NCI-H748 (cell line): ENCODE measurements around the gene GDF2.

Experiments used
- DNase-seq: peaks from one replicate; lab custom pipeline; 2025; ENCODE audit not compliant: unreplicated experiment; lab: John Stamatoyannopoulos, UW

Gene GDF2

DNA sequence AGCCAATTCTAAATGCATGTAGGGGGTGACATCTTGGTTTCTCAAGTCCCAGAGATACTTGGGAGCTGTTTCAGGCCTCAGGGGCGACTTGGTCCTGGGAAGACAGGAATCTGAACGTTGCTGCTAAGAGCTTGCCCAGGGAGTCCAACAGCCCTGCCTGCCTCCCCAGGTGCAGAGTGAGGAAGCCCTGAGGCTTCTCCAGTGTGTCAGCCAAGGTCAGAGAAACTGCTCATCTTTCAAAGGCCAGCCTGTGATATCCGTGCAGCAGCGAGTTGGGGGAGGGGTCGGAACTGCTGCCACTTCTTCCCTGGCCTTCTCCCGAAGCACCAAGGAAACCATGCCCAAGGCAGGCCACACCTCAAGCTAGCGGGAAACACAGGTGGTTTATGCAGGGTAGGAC is 9.7 kb downstream of the GDF2 start:
- no peak for DNase-seq

DNA sequence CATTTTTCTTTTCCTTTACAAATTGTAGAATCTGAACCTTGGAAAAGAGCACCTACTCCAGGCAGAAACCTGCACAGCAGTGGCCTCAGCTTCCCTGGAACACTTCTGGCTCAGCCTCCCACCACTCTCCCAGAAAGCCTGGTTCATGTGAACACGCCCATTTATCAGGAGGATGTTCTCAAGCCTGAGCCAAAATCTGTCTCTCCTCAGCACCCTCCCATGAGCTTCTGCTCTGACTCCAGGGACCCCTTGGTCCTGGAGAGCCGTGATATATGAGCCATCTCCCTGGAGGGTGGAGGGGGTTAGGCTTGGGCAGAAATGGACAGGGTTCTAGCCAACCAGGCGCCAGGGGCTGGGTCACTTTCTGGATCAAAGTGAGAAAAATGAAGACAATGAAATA is 10.1 kb downstream of the GDF2 start:
- no peak for DNase-seq

DNA sequence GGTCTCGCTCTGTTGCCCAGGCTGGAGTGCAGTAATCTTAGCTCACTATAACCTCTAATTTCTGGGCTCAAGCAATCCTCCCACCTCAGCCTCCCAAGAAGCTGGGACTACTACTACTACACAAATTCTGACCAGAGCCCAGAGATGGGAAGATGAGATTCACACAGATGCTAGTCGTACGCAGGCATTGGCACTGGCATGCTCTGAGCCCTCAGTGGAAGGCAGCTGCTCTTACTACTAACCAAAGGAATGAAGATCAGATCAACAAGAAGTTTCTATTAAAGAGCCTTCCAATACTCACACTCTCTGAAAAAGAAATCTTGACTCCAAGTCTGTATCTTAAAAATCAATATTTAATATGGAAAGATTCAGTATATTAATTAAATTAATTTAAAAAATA is 10.7 kb downstream of the GDF2 start:
- no peak for DNase-seq

DNA sequence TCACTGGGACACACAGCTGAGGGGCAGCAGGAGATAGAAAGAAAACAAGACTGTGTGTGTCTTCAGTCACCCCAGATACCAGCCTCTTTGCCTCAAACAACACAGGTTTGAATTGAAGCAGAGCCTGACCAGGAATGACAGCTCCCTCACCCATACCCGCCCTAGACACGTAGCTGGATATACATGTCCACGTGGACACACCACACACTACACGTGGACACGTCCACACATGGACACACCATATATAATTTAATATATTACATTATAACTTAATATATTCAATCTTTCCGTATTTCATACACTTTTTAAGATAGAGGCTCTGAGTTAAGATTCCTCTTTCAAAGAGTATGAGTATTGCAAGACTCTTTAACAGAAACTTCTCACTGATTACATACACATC is 11.3 kb downstream of the GDF2 start:
- DNase-seq, result no peak

DNA sequence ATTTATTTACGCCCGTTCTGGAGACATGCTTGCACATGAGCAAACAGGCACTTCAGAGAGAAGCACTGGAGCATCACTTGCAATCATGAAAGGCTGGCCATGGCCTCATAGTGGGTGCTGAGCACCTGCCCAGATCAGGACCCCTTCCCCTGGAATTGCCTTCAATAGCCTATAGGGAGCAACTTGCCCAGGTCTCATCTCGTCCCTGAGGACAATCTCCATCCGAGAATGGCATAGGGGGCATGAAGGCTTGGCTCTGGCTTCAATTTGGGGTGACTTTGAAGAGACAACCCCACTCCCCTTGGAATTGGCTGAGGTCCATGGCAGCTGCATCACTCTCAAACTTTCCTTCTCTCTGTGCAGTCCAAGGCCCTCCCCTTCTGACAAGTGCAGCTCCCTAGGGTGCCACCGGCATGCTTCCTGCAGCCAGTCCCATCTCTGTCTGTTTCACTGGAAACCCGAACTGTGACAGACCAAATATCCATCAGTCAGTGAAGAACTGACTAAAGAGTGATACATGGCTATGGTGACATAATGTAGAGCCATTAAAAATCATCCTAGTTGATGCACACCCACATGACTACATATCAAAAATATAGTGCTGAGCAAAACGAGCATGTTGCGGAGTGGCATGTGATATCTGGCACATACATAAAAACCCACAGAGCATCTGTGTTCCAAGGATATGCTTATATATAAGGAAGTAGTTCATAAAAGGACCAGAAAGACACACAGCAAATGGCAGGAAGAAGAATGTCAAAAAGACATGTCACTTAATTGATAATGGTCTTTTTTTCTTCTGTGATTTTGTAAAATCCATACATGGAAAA is 12.4 kb downstream of the GDF2 start:
- no peak for DNase-seq

DNA sequence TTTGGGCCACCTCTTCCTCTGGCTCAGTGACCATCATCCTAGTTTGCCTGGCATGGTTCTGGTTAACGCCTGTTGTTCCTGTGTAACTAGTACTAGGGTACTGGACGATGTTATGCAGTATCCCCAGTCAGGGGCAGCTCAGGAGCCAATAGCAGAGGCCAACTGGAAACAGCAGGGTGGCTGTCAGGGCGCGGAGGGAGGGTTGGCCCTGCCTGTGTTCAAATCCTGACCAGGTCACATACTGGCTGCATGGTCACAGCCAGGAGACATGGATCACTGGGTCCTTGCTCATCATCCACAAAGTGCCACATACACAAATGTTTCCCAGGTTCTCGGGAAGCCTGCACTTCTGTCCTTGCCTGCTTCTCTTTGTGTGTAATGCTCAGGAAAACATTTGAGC is 13.7 kb downstream of the GDF2 start:
- no peak for DNase-seq

DNA sequence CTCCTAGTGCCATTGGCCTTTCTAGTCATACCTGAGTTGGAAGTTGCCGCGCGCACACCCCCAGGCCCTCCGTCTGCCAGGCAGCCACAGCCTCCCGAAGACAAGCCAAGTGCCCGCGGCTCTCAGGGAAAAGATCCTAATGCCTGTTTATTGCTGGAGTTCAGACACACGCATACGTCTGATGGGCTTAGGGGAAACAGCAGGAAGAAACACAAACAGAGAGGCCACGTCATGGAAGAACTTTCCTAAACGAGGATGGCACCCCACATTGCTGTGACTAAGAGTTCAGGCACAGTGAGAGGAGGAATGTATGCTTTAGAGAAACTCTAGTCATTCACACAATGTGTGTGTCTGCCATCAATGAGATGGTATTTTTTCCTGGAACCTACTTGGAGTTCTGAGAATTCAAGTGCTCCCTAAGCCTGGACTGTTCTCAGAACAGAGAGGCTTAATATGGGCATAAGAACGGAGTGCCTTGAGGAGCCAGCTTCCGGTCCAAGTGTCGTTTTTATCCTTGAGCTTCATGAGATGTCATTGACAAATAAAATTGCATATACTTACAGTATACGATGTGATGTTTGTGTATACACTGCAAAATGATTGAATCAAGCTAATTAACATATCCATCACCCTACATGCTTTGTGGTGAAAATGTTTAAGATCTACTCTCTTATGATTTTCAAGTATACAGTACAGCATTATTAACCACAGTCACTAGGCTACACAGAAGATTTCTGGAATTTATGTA is 14.3 kb downstream of the GDF2 start:
- no peak for DNase-seq

DNA sequence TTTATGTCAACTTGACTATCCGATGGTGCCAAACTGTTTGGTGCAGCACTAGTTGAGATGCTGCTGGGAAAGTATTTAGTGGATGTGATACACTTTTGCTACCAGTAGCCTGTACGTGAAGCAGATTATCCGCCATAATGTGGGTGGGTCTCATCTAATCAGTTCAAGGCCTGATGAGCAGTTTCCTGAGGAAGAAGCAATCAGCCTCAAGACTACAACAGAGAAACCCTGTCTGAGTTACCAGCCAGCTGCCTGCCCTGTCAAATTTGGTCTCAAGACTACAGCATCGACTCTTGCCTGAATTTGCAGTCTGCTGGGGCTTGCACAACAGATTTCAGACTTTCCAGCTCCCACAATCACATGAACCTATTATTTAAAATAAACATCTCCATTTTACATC is 15.1 kb downstream of the GDF2 start:
- no peak for DNase-seq

DNA sequence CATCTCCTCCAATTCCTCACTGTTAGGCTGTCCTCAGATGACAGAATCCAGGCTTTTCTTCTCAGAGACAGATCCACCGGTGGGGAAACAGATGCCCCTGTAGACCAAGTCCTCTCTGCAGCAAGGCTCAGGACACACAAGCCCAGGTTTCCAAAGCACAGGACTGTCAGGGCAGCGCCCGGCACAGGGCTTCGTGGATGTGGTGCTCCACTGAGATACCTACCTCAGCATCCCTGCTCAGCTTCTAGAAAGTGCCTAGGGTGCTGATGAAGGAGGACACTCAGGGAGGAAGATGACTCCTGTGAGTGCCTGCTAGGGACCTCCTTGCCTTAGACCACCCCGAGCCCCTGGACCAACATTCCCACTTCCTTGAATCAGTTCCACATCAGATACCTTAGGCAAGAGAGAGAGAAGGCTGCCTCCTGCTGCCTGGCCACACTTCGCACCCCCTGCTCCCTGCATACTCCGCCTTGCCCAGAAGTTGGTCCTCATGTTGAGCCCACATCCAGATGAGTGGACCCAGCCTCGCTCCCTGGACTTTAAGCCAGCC is 17.0 kb downstream of the GDF2 start:
- no peak for DNase-seq

DNA sequence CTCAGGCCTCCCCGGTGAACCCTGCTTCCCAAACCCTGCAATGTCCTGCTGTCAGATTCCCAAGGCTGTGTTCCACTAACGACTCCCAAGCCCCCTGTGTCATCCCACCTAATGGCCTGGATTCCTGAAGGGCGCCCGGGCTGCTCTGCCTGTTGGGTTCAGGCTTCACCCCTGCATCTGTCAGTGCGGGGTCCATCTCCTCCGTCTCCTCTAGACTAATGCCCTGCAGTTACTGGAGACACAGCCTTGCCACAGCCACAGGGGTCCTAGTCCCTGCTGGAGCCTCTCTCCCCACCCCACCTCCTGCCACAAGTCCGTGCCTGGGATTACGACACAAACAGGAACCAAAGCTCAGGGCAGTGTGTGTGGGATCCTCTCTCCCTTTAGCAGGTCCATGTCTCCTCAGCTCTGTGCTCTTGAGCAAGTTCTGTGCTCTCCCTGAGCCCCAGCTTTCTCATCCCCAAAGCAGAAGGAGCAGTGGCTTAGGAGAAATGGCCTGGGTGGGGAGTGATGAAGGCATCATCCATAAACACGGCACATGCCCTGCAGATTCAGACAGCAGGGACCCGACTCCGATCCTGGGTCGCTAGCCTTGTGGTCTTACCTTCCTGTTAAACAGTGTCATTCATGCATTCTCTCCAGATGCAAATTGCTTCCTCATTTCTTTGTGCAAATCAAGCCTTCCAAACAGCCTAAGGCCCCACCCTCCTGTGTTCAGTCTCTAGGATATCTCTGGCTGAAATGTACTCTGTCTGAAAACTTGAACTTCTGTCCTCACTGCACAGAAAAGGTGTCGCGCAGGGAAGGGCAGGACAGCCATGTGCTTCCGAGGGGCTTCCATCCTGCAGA is 17.7 kb downstream of the GDF2 start:
- DNase-seq, result no peak

DNA sequence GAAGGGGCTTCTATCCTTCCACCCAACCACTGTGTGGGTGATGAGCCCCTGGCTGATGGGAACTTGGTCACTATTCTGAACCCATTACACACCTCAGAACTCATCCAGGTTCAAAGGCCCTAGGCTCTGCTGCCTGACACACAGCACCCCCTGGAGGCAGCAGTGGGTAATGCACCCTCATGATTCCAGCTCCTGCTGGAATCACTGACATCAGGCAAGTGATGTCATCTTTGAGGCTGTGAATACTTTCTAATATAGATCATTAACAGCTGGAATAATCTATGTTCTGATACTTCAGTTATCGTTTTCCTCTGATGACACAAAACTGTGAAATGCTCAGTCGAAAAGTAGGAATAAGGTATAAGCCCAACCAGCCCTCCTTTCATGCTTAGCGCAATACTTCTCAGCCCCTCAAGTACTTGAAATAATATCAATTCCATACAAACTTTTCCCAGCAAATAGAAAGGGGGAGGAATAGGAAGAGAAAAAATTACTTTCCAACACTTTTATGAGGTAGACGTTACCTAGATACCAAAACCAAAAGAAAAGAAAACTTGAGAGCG is 18.4 kb downstream of the GDF2 start:
- peak; percentile 39 for DNase-seq

DNA sequence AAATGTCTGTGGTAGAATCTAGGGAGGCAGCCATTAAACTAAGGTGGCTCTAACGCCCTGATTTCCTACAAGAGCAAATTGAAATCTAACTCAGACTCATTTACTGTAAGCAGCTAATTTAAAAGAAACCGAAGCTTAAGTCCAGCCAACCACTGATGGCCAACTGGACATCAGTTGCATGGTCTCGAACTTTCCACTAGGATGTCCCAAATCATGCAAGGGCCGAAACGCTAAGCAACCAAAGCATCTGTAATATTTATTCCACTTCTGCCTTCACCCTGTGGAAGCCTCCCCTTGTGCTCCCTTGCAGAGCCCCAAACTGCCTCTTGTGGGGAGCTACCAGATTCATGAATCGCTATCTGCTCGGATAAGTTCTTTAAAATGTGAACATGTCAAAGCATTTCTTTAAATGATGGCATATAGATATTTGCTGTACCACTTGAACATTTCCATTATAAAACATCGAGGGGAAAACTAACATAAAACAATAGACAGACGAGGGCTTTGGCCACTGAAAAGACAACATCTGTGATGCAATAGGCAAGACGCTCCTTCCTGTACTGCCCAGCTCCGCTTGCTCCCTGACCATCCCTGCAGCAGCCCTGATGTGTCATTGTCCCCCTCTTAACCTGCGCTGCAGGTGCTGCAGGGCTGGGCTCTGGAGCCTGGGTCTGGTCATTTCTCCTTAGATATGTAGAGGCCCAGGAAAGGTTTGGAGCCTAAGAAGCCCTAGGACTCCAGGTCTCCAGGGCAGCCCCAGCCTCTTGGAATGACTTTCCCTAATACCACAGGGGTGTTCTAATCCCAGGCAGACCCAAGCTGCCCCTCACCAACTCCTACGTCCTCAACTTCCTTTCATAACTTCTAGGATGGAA is 23.0 kb downstream of the GDF2 start:
- DNase-seq, result no peak

DNA sequence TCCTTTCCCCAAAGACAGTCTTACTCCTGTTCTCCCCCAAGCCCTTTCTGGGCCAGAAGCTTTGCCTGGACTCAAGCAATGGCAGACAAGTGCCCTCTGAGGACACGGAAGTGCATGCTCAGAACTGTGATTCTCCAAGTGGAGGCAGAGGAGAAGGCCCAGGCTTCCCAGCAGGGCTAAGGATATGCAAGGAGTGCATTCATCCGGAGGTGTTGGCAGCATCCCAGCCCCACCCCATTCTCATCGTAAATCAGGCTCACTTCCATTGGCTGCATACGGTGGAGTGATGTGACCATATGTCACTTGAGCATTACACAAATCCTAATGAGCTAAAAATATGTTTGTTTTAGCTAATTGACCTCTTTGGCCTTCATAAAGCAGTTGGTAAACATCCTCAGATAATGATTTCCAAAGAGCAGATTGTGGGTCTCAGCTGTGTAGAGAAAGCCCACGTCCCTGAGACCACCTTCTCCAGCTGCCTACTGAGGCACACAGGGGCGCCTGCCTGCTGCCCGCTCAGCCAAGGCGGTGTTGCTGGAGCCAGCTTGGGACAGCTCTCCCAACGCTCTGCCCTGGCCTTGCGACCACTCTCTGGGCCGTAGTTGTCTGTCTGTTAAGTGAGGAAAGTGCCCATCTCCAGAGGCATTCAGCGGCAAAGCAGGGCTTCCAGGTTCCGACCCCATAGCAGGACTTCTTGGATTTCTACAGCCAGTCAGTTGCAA is 24.5 kb downstream of the GDF2 start:
- DNase-seq, result peak; percentile 84

DNA sequence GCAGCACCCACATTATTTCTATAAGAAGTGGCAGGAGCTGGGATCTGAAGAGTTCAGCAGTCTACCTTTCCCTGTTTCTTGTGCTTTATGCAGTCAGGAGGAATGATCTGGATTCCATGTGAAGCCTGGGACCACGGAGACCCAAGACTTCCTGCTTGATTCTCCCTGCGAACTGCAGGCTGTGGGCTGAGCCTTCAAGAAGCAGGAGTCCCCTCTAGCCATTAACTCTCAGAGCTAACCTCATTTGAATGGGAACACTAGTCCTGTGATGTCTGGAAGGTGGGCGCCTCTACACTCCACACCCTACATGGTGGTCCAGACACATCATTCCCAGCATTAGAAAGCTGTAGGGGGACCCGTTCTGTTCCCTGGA is 25.0 kb downstream of the GDF2 start:
- DNase-seq, result no peak

DNA sequence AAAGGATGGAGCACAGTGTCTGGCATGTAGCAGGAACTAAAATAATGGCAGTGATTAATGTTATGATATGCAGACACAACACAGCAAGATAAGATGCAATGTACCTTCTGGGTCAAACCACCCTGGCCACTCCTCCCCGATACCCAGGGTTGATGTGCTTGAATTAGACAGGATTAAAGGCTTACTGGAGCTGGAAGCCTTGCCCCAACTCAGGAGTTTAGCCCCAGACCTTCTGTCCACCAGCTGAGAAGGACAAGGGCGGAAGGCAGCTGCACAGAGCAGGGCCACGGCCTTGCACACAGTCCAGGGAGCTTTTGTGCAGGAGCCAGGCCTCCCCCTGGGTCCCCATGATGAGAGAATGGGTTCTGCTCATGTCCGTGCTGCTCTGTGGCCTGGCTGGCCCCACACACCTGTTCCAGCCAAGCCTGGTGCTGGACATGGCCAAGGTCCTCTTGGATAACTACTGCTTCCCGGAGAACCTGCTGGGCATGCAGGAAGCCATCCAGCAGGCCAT is 25.9 kb downstream of the GDF2 start, which contains the start of gene RBP3:
Gene RBP3 (plus strand): TSS at position 226 of the 514 bp plus-strand sequence. CDS start 122 bp downstream, at position 348.
- no peak for DNase-seq

DNA sequence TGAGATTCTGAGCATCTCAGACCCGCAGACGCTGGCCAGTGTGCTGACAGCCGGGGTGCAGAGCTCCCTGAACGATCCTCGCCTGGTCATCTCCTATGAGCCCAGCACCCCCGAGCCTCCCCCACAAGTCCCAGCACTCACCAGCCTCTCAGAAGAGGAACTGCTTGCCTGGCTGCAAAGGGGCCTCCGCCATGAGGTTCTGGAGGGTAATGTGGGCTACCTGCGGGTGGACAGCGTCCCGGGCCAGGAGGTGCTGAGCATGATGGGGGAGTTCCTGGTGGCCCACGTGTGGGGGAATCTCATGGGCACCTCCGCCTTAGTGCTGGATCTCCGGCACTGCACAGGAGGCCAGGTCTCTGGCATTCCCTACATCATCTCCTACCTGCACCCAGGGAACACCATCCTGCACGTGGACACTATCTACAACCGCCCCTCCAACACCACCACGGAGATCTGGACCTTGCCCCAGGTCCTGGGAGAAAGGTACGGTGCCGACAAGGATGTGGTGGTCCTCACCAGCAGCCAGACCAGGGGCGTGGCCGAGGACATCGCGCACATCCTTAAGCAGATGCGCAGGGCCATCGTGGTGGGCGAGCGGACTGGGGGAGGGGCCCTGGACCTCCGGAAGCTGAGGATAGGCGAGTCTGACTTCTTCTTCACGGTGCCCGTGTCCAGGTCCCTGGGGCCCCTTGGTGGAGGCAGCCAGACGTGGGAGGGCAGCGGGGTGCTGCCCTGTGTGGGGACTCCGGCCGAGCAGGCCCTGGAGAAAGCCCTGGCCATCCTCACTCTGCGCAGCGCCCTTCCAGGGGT is 26.6 kb downstream of the GDF2 start:
- DNase-seq, result no peak

DNA sequence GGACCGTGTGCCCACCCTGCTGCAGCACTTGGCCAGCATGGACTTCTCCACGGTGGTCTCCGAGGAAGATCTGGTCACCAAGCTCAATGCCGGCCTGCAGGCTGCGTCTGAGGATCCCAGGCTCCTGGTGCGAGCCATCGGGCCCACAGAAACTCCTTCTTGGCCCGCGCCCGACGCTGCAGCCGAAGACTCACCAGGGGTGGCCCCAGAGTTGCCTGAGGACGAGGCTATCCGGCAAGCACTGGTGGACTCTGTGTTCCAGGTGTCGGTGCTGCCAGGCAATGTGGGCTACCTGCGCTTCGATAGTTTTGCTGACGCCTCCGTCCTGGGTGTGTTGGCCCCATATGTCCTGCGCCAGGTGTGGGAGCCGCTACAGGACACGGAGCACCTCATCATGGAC is 27.3 kb downstream of the GDF2 start:
- no peak for DNase-seq

DNA sequence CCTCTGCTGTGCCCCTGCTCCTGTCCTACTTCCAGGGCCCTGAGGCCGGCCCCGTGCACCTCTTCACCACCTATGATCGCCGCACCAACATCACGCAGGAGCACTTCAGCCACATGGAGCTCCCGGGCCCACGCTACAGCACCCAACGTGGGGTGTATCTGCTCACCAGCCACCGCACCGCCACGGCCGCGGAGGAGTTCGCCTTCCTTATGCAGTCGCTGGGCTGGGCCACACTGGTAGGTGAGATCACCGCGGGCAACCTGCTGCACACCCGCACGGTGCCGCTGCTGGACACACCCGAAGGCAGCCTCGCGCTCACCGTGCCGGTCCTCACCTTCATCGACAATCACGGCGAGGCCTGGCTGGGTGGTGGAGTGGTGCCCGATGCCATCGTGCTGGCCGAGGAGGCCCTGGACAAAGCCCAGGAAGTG is 27.7 kb downstream of the GDF2 start:
- DNase-seq, result no peak
